ENCODE results near the gene SPECC1L. TPM values are rescaled to one million over a fixed set of nuclear protein-coding genes. Genes with fewer than 3 reads are reported as not detected.

The SPECC1L gene
- total RNA-seq: 57.9 and 68.8 TPM in 2 replicates

GRCh38 chr22:24270556-24271385 is at the start of gene SPECC1L:
Gene SPECC1L, plus strand, starts transcription at chr22:24270831. Its CDS starts 31,401 bp downstream, at chr22:24302232.

GRCh38 chr22:24245030-24245431 is 25.6 kb upstream of the SPECC1L start, which contains the start of gene GGT5:
Gene GGT5, minus strand, starts transcription at chr22:24245082. Its CDS starts 357 bp downstream, at chr22:24244725.

GRCh38 chr22:24427500-24428164 is 157.0 kb downstream of the SPECC1L start, which contains the start of gene ADORA2A:
Gene ADORA2A, plus strand, starts transcription at chr22:24427599. Its CDS starts 5,806 bp downstream, at chr22:24433405.

Other genes with a start within 250 kb of the SPECC1L start
- gene SUSD2, start 89.3 kb upstream of the SPECC1L start, total RNA-seq: 0.43 and 0.54 TPM in 2 replicates
- 1.8 and 8.9 TPM in 2 replicates for gene GGT5, start 25.7 kb upstream of the SPECC1L start, total RNA-seq
- 1.5 and 2.0 TPM in 2 replicates for gene ADORA2A, start 156.8 kb downstream of the SPECC1L start, total RNA-seq
- gene UPB1, start 224.5 kb downstream of the SPECC1L start, total RNA-seq: under 0.01 and 0.09 TPM in 2 replicates

Data from dermis lymphatic vessel endothelial cell (primary cell).